GM12878 (cell line): ENCODE measurements around the gene DOK1. TPM values are rescaled to one million over a fixed set of nuclear protein-coding genes. Genes with fewer than 3 reads are reported as not detected.

ENCODE experiments used
- CBX3 ChIP-seq: fragments of 200-600 bp; sonication (generic); IDR thresholded peaks from 2 replicates; pipeline ENCODE4 v1.6.1; 2016; ENCODE audit warnings: low read depth, borderline replicate concordance
- CBX5 ChIP-seq: sonication (generic); IDR thresholded peaks from 2 replicates; pipeline ENCODE4 v1.6.1; 2016; ENCODE audit warnings: low read depth, moderate library complexity, mild to moderate bottlenecking, inconsistent platforms
- CHD2 ChIP-seq: IDR thresholded peaks from 2 replicates; pipeline ENCODE4 v1.6.1; 2011; ENCODE audit warnings: low read depth, low read length, improper control_type of control experiment, borderline replicate concordance
- CREB1 ChIP-seq: IDR thresholded peaks from 2 replicates; pipeline ENCODE4 v1.6.1; 2012; ENCODE audit warnings: low read depth, mild to moderate bottlenecking, inconsistent platforms
- ETV6 ChIP-seq, 2 experiments: fragments of 450-650 bp in 1 of 2; IDR thresholded peaks in 1 of 2; conservative IDR thresholded peaks in 1 of 2; 2 replicates each; pipeline ENCODE4 v1.6.1; 2014; ENCODE audit warnings: antibody characterized with exemption in 1 of 2, borderline replicate concordance in 1 of 2, low read depth in 1 of 2, mild to moderate bottlenecking in 1 of 2, moderate library complexity in 1 of 2
- EZH2 ChIP-seq: IDR thresholded peaks from 2 replicates; pipeline ENCODE4 v1.6.1; 2012; ENCODE audit warnings: low read depth, mild to moderate bottlenecking, control low read depth, inconsistent platforms, low read length, borderline replicate concordance; ENCODE audit not compliant: control insufficient read depth
- FOXM1 ChIP-seq: IDR thresholded peaks from 2 replicates; pipeline ENCODE4 v1.6.1; 2012; ENCODE audit warnings: low read depth, mild to moderate bottlenecking, inconsistent platforms, low read length, moderate library complexity
- GABPA ChIP-seq: IDR thresholded peaks from 2 replicates; pipeline ENCODE4 v1.6.1; 2014; ENCODE audit warnings: antibody characterized with exemption, low read depth, mild to moderate bottlenecking, inconsistent platforms
- IKZF1 ChIP-seq: fragments of 450-650 bp; conservative IDR thresholded peaks from 2 replicates; pipeline ENCODE4 v1.6.1; 2017; ENCODE audit warnings: antibody characterized with exemption, mild to moderate bottlenecking
- KAT2A ChIP-seq: conservative IDR thresholded peaks from 2 replicates; pipeline ENCODE4 v1.6.1; 2011; ENCODE audit warnings: low read depth, low read length; ENCODE audit not compliant: control insufficient read depth
- KDM1A ChIP-seq: fragments of 200-600 bp; sonication (generic); IDR thresholded peaks from 2 replicates; pipeline ENCODE4 v1.6.1; 2016; ENCODE audit warnings: borderline replicate concordance
- MEF2B ChIP-seq: fragments of 450-650 bp; IDR thresholded peaks from 2 replicates; pipeline ENCODE4 v1.6.1; 2018; ENCODE audit warnings: mild to moderate bottlenecking, moderate library complexity; ENCODE audit not compliant: partially characterized antibody, poor library complexity, severe bottlenecking
- NFYB ChIP-seq: IDR thresholded peaks from 2 replicates; pipeline ENCODE4 v1.6.1; 2011; ENCODE audit warnings: low read depth, mild to moderate bottlenecking, low read length, improper control_type of control experiment, moderate library complexity; ENCODE audit not compliant: insufficient read depth
- PML ChIP-seq: IDR thresholded peaks from 2 replicates; pipeline ENCODE4 v1.6.1; 2012; ENCODE audit warnings: low read length, inconsistent platforms
- RAD51 ChIP-seq: fragments of 450-650 bp; IDR thresholded peaks from 2 replicates; pipeline ENCODE4 v1.6.1; 2016; ENCODE audit warnings: moderate library complexity, mild to moderate bottlenecking, inconsistent platforms
- RCOR1 ChIP-seq: conservative IDR thresholded peaks from 2 replicates; pipeline ENCODE4 v1.6.1; 2012; ENCODE audit warnings: low read depth, low read length, improper control_type of control experiment
- SMAD1 ChIP-seq: fragments of 450-650 bp; IDR thresholded peaks from 2 replicates; pipeline ENCODE4 v1.6.1; 2018; ENCODE audit warnings: mild to moderate bottlenecking, low read depth; ENCODE audit not compliant: partially characterized antibody
- SREBF2 ChIP-seq: IDR thresholded peaks from 2 replicates; pipeline ENCODE4 v1.6.1; 2012; ENCODE audit warnings: mild to moderate bottlenecking, low read length
- SRF ChIP-seq, 2 experiments: IDR thresholded peaks; 2 replicates each; pipeline ENCODE4 v1.6.1; 2011; ENCODE audit warnings: low read depth in 2 of 2, low read length in 2 of 2, mild to moderate bottlenecking in 1 of 2, moderate library complexity in 1 of 2
- STAT1 ChIP-seq: fragments of 450-650 bp; conservative IDR thresholded peaks from 2 replicates; pipeline ENCODE4 v1.6.1; 2014; ENCODE audit warnings: antibody characterized with exemption, mild to moderate bottlenecking
- WRNIP1 ChIP-seq: IDR thresholded peaks from 2 replicates; pipeline ENCODE4 v1.6.1; 2011; ENCODE audit warnings: low read depth, low read length, improper control_type of control experiment, borderline replicate concordance
- ZNF24 ChIP-seq: fragments of 450-650 bp; IDR thresholded peaks from 2 replicates; pipeline ENCODE4 v1.6.1; 2017; ENCODE audit warnings: antibody characterized with exemption, mild to moderate bottlenecking
- ZNF384 ChIP-seq: IDR thresholded peaks from 2 replicates; pipeline ENCODE4 v1.6.1; 2012; ENCODE audit warnings: low read depth, mild to moderate bottlenecking, low read length, improper control_type of control experiment, borderline replicate concordance
- polyA plus RNA-seq, 11 experiments: library from polyadenylated mRNA; depleted of rRNA in 4 of 11; unstranded in 6 of 11; stranded (reverse) in 5 of 11; fragments of >200 nt; fragmentation: Nextera tagmentation in 4 of 11; fragmentation: Illumina TruSeq in 1 of 11; extraction: Ambion mirVana in 4 of 11; extraction: Trizol in 1 of 11; gene quantifications; 1 replicate in 1 of 11; 2 replicates in 10 of 11; pipeline versions ENCODE4 v1.2.1 to v1.2.3, GENCODE V29; 2011 to 2016; ENCODE audit warnings: inconsistent platforms in 2 of 11, missing spikeins in 2 of 11, low read depth in 1 of 11
- total RNA-seq, 4 experiments: library from RNA; depleted of rRNA in 3 of 4; stranded (reverse); fragments of >200 nt in 3 of 4; fragmentation: Illumina TruSeq in 1 of 4; extraction: Trizol in 1 of 4; gene quantifications; 2 replicates each; pipeline versions ENCODE4 v1.2.1 to v1.2.3, GENCODE V29; 2013 to 2021
- TF ChIP-seq, protein P1 (sequence below): fragments of 450-650 bp; formaldehyde crosslinking; IDR thresholded peaks from 2 replicates; pipeline ENCODE4 v1.4.0; 2020; ENCODE audit warnings: mild to moderate bottlenecking, moderate library complexity
- TF ChIP-seq, protein P2 (sequence below): IDR thresholded peaks from 2 replicates; pipeline ENCODE4 v1.6.1; 2012; ENCODE audit warnings: mild to moderate bottlenecking, low read depth, low read length

Gene DOK1
- total and polyA plus RNA-seq, 10 of the 15 experiments (the other 5 are each of a cell fraction or from before 2014, with no cell fraction given) = 1.4 to 104 (median 59.7) TPM

DNA sequence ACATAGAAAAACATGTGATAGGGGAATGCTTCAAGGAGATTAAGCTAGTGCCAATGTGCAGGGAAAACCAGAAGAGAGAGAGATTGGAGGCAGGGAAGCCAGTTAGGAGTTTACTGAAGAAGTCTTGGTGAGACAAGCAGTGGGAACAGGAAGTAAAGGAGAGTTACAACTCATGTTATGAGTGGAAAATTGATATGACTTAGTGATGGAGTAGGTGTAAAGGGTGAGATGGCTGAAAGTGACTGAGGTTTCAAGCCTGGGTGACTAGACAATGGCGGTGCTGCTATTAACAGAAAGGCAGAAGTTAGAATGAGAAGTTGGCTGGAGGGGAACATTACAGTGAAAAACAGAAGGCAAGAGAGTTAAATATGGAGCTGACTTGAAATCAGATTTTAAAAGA lies 16.5 kb downstream of the DOK1 start (continued):
- TF ChIP-seq, protein P1, sequence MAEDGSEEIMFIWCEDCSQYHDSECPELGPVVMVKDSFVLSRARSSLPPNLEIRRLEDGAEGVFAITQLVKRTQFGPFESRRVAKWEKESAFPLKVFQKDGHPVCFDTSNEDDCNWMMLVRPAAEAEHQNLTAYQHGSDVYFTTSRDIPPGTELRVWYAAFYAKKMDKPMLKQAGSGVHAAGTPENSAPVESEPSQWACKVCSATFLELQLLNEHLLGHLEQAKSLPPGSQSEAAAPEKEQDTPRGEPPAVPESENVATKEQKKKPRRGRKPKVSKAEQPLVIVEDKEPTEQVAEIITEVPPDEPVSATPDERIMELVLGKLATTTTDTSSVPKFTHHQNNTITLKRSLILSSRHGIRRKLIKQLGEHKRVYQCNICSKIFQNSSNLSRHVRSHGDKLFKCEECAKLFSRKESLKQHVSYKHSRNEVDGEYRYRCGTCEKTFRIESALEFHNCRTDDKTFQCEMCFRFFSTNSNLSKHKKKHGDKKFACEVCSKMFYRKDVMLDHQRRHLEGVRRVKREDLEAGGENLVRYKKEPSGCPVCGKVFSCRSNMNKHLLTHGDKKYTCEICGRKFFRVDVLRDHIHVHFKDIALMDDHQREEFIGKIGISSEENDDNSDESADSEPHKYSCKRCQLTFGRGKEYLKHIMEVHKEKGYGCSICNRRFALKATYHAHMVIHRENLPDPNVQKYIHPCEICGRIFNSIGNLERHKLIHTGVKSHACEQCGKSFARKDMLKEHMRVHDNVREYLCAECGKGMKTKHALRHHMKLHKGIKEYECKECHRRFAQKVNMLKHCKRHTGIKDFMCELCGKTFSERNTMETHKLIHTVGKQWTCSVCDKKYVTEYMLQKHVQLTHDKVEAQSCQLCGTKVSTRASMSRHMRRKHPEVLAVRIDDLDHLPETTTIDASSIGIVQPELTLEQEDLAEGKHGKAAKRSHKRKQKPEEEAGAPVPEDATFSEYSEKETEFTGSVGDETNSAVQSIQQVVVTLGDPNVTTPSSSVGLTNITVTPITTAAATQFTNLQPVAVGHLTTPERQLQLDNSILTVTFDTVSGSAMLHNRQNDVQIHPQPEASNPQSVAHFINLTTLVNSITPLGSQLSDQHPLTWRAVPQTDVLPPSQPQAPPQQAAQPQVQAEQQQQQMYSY (CRISPR knock-in tag) = 0 out of 2 replicates have a peak, but pooled peaks have one; percentile 47
- no peak for TF ChIP-seq SREBF2
- peak; percentile 79 for TF ChIP-seq PML
- peak; percentile 44; the same call in 1 of the 2 replicates for TF ChIP-seq RAD51
- TF ChIP-seq, protein P2, sequence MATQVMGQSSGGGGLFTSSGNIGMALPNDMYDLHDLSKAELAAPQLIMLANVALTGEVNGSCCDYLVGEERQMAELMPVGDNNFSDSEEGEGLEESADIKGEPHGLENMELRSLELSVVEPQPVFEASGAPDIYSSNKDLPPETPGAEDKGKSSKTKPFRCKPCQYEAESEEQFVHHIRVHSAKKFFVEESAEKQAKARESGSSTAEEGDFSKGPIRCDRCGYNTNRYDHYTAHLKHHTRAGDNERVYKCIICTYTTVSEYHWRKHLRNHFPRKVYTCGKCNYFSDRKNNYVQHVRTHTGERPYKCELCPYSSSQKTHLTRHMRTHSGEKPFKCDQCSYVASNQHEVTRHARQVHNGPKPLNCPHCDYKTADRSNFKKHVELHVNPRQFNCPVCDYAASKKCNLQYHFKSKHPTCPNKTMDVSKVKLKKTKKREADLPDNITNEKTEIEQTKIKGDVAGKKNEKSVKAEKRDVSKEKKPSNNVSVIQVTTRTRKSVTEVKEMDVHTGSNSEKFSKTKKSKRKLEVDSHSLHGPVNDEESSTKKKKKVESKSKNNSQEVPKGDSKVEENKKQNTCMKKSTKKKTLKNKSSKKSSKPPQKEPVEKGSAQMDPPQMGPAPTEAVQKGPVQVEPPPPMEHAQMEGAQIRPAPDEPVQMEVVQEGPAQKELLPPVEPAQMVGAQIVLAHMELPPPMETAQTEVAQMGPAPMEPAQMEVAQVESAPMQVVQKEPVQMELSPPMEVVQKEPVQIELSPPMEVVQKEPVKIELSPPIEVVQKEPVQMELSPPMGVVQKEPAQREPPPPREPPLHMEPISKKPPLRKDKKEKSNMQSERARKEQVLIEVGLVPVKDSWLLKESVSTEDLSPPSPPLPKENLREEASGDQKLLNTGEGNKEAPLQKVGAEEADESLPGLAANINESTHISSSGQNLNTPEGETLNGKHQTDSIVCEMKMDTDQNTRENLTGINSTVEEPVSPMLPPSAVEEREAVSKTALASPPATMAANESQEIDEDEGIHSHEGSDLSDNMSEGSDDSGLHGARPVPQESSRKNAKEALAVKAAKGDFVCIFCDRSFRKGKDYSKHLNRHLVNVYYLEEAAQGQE = no peak
- no peak for TF ChIP-seq KDM1A
- TF ChIP-seq MEF2B = peak; percentile 80
- TF ChIP-seq CBX3 = no peak
- TF ChIP-seq WRNIP1 = no peak; the same call in 1 of the 2 replicates
- TF ChIP-seq CREB1 = peak; percentile 61; the same call in 1 of the 2 replicates
- no peak for TF ChIP-seq KAT2A
- TF ChIP-seq SRF (IDR thresholded peaks at IDR 0.05; ENCODE audit: low read depth in 2 of 2, low read length in 2 of 2) = no peak
- peak; percentile 86; the same call in 1 of the 2 replicates for TF ChIP-seq CBX5
- 0 out of 2 replicates have a peak, but pooled peaks have one; percentile 61 for TF ChIP-seq CHD2
- peak; percentile 22 for TF ChIP-seq SMAD1
- peak; percentile 54 for TF ChIP-seq GABPA
- TF ChIP-seq RCOR1 = 0 out of 2 replicates have a peak, but pooled peaks have one; percentile 22
- peak in 1 of 2 experiments; percentile 95; a peak in 2 of 4 replicates for TF ChIP-seq ETV6 (conservative IDR thresholded peaks at IDR 0.05 in 1 of 2, IDR thresholded peaks at IDR 0.05 in 1 of 2; ENCODE audit: borderline replicate concordance in 1 of 2, low read depth in 1 of 2)
- TF ChIP-seq ZNF384 = no peak
- no peak for TF ChIP-seq STAT1
- peak; percentile 85 for TF ChIP-seq ZNF24
- no peak for TF ChIP-seq EZH2
- peak; percentile 94 for TF ChIP-seq IKZF1
- TF ChIP-seq FOXM1 = peak; percentile 87
- no peak for TF ChIP-seq NFYB
